Erythroblast (primary cell): Measurements from ENCODE around the gene ALDH1L2.

Source experiments
- GATA1 ChIP-seq: IDR thresholded peaks from 2 replicates; pipeline ENCODE4 v1.6.1; 2011; ENCODE audit warnings: low read depth, mild to moderate bottlenecking, control low read depth, low read length, moderate library complexity
- POLR2A ChIP-seq: IDR thresholded peaks from 2 replicates; pipeline ENCODE4 v1.6.1; 2011; ENCODE audit warnings: mild to moderate bottlenecking, low read length

DNA sequence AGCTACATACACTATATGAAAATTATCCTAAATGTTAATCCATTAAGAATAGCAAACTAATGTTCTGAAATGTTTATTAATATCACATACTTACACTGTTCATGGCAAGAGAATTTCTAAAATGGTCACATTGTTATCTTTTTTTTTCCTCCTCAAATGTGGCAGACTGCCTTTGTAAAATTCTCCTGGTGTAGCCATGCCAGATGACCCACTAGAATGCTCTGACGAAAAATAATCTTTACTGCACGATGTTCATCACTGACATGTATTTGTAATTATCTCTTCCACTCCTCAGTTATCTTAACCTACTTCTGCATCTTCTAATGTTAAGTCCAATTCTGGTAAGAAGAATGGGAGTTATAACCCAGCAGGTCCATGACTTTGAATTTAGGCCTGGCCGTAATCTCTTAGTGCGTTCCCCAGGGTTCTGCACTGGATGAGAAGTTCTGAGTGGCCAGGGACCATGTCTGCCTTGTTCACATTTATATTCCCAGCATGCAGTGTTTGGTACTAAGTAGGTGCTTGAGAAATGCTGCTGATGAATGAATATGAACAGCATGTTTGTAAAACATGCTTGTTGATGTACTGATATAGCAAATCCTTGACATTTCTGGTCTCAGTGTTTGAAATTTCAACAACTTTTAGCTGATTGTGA is 51.4 kb downstream of the ALDH1L2 start:
- no peak for TF ChIP-seq GATA1
- TF ChIP-seq POLR2A = no peak
